NCI-H2081 treated with DMSO at 0.1 percent for 48 hours (cell line): ENCODE measurements around the gene FGD5.

Source experiments
- DNase-seq: peaks from one replicate; lab custom pipeline; 2025; lab: John Stamatoyannopoulos, UW

Gene FGD5

GRCh38 chr3:14818804-14819500 lies at the start of gene FGD5:
Gene FGD5 (plus strand): TSS chr3:14818962. CDS start chr3:14819072, 110 bp downstream.
- no peak for DNase-seq

GRCh38 chr3:14769544-14770325 lies 49.0 kb upstream of the FGD5 start:
- DNase-seq = no peak

GRCh38 chr3:14770591-14770990 lies 48.2 kb upstream of the FGD5 start:
- no peak for DNase-seq

DNA sequence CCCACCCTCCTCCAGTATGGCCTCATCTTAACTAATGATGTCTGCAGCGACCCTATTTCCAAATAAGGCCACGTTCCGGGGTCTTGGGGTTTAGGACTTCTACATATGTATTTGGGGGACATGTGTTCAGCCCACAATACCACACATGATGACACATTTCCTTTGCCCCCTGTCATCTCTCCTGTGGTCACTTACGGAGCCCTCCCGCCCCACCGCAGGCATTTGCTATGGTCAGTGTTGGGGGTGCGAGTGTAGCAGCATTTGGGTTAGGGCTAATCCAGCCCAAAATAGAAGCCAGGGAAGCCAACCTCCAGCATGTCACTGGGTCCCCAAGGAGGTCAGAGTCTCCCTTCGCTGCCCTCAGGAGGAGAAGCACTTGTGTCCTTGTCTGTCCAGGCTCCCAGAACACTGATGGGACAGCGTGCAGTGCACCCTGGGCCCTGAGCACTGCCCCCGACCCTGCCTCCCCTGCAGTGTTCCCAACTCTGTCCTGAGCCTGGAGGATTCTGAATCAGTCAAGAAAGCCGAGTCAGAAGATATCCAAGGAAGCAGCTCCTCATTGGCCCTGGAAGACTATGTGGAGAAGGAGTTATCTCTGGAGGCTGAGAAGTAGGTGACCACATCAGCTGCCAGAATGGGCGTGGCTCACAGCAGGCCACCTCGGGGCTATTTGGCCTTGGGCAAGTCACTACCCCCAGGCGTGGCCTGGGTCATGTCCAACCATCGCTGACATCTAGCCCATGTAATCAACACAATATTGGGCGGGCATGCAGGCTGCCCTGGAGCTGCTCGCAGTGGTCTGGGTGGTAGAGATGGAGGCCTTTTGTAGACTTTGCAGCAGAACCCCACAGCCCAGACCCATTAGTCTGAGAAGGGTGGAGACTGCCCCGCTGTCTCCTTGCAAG lies 46.9 kb upstream of the FGD5 start:
- DNase-seq = no peak

GRCh38 chr3:14772533-14773138 lies 46.1 kb upstream of the FGD5 start:
- DNase-seq = no peak

GRCh38 chr3:14773281-14773680 lies 45.5 kb upstream of the FGD5 start:
- DNase-seq = no peak

GRCh38 chr3:14773691-14774128 lies 45.1 kb upstream of the FGD5 start:
- DNase-seq = no peak

DNA sequence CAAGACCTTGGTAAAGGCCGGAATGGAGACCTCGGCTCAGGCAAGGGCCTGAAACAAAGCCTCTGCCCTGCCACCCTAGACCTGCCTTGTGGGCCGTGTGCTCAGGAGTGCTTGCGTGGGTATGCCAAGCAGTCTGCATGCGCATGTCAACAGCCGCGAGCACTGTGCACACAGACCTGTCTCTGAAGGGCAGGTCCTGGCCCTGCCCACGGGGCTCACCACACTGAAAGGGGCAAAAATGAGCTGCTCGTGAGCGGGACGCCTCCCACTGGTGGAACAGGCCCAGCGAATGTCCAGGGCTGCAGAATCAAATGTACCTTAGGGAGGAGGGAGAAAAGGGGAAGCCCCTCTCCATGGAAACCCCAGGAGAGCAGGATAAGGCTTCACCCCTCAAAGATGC lies 44.3 kb upstream of the FGD5 start:
- no peak for DNase-seq

DNA sequence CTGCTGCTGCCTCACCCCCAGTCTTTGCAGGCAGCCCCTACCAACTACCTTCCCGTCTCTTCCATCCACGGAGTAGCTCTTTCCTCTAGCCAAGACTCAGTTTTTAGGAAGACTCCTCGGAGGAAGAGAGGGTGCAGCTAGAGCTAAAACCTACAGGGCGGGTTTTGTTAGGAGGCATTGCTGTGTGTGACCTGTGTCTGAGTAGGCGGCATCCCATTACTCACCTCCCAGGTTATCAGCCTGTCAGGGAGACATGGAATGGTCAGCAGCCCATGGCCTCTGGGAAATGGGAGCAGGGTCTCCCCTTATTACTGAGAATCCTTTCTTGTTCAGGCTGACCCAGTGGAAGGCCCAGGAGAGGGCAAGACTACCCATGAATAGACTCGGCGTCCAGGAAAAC lies 43.8 kb upstream of the FGD5 start:
- DNase-seq = no peak

DNA sequence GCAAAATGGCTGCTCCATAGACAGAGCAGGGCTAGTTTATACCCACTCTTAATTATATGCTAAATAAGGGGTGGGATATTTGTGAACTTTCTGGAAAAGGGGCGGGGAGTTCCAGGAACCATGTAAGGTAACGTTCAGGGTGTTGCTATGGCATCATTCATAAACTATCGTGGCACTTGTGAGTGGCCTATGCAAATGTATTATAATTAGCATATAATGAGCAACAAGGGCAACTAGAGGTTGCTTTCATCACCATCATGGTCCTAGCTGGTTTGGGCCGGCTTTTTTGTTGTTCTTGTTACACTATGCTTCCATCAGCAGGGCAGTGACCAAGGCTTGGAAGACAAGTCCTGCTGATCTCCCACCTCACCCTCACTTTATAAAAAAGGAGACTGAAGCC lies 43.2 kb upstream of the FGD5 start:
- no peak for DNase-seq

DNA sequence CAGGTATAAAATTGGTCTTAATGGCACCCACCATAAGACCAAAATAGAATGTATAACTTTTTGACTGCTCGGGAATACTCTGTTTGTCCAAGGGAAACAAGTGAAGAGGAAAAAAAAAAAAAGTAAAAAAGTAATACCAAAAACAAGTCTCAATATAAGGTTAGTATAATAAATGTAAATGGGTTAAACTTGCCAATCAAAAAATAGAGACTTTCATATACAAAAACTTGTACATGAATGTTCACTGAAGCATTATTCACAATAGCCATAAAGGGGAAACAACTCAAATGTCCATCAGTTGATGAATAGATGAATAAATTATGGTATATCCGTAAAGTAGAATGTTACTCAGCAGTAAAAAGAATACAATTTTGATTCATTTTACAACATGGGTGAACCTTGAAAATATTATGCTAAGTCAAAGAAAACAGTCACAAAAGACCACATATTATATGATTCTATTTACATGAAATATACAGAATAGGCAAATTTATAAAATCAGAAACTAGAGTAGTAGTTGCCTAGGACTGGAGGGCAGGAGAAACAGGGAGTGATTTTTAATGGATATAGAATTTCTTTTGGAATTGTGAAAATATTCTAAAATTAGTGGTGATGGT lies 39.6 kb upstream of the FGD5 start:
- no peak for DNase-seq

DNA sequence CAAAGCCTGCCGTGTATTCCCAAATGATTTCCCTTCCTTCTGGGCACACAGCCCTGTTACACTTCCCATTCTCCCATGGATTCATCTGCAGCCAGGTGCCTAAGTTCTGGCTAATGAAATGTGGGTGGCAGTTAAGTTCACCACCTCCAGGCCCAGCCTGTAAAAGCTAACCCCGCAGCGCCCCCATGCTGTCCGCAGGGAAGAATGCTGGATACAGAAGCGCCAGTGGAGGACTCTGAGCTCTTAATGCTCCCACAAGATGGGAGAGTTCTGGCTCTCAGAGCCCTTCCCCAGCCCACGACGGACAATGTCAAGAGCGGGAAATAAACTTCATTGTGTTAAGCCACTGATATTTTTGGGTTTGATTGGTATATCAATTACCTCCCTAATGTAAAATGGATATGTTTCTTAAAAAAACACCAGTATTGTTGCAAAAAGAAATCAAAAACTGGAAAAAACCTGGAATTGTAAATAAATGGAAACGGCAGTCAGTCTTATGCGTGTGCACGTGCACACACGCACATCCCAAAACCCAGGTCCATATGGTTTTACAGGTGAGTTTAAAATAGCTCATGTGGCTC lies 37.7 kb upstream of the FGD5 start:
- DNase-seq = no peak

DNA sequence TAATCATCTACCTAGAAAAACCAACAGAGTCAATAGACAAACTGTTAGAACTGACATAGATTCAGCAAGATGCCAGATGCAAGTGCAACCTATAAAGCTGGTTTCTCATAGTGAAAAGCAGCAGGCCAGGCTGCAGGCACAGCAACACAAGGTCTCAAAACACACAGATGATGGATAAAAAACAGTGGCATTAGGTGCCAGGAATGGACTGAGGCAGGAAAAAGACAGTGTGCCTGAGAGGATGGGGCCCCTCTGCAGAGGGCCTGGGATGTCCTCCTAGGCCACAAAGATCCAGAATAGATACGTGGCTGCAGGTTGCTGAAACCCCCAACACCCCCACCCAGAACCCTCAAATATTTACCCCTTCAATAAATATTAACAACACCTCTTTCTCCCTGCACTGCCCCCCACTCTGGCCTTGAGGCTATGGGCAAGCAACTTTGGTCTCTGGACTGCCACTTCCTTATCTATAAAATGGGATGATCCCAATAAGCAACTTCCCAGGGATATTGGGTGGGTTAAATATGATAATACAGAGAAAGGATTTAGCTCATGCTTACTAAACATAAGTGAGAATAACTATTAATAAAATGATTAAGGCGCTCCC lies 35.2 kb upstream of the FGD5 start:
- no peak for DNase-seq

GRCh38 chr3:14784087-14784681 lies 34.6 kb upstream of the FGD5 start:
- no peak for DNase-seq

- DNase-seq = no peak
These were observed 33.3 kb upstream of the FGD5 start for GRCh38 chr3:14785207-14786155.

DNA sequence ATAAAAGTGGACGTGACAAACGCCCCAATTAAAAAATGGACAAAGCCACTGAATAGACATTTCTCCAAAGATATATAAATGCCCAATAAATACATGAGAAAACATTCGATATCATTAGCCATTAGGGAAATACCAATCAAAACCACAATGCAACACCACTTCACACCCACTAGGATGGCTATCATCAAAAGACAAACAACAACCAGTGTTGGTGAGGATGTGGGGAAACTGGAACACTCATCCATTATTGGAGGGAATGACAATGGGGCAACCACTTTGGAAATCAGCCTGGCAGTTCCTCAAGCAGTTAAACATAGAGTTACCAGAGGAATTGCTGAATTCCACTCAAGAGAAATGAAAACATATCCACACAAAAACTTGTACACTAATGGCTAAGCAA lies 32.4 kb upstream of the FGD5 start:
- DNase-seq = no peak

DNA sequence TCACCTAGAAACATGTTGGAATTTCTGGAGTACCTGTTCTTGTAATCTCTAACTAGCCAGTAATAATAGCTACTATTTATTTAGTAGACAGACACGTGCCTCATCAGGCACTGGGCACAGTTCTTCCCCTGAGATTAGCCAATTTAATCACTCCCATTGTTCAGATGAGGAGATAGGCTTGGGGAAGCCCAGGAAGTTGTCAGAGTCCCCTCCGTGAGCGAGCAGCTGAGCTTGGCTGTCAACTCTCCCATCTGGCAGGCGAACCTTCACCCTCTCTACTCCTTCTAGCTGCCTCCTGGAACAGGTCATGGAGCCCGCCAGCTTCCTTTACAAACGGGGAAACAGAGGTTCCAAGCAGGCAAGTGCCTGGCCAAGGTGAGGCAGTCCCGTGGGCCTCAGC lies 31.1 kb upstream of the FGD5 start:
- DNase-seq = no peak

DNA sequence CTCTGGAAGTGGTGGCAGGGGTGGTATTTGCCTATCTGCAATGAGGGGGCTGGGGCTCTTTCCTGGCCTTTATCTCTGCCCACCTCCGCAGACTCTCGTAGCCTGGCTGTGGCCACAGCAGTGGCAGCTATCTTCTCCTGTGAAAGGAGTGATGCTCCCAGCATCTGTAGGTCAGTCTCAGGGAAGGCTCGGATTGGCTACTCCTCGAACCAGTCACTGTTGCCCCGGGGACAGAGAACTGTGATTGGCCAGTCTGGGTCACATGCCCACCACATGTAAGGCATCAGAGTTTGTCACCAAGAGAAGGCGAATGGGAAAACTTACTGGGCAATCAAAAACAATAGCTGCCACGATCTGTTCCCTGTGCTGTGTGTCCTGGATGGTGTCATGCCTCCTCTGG lies 30.1 kb upstream of the FGD5 start:
- DNase-seq = no peak

GRCh38 chr3:14789221-14789620 lies 29.5 kb upstream of the FGD5 start:
- DNase-seq = no peak
